B cell (primary cell): ENCODE results near the gene TANC1.

Source experiments
- CTCF ChIP-seq: fragments of 200-600 bp; IDR thresholded peaks from one replicate; pipeline ENCODE4 v1.8.0; 2022; ENCODE audit warnings: antibody characterized with exemption, mild to moderate bottlenecking
- EZH2 ChIP-seq: IDR thresholded peaks from 2 replicates; pipeline ENCODE4 v1.6.1; 2012; ENCODE audit warnings: borderline replicate concordance, low read depth, mild to moderate bottlenecking, moderate library complexity, low read length; ENCODE audit not compliant: insufficient read depth, poor library complexity, severe bottlenecking

DNA sequence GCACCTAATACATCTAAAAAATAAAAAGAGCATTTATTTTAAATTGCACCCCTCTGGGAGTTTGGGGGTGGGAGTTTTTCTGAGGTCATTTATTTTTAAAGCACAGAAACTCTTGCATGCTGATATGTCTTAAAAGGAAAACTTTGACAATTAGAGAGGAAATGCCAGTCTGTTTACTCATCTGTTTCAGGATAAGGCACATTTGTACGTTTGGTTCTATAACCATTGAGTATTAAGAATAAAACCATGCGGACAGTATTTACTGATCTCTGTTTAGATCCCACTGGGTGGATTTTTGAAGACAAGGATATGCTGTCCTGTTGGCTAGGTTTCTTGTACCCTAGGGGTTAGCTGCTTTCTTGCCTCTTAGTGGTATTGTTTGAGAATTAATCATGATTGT is 122.9 kb downstream of the TANC1 start:
- TF ChIP-seq CTCF (no peak), EZH2 (no peak)
